Esophagus squamous epithelium (tissue), 4 donors: ENCODE measurements around the gene TAOK1.

Experiments
- POLR2A ChIP-seq, 4 donors: fragments of 450-650 bp; IDR thresholded peaks; one replicate each; pipeline ENCODE4 v1.6.1; 2017; ENCODE audit warnings: antibody characterized with exemption in 4 of 4, mild to moderate bottlenecking in 4 of 4, moderate library complexity in 3 of 4
- TF ChIP-seq, protein P1 (sequence below), 6 experiments: fragments of 450-650 bp in 4 of 6; fragments of 200-600 bp in 2 of 6; sonication (generic) in 2 of 6; IDR thresholded peaks; one replicate each; pipeline ENCODE4 v1.5.1; 2016 to 2019; ENCODE audit warnings: antibody characterized with exemption in 6 of 6, mild to moderate bottlenecking in 4 of 6, moderate library complexity in 4 of 6

DNA sequence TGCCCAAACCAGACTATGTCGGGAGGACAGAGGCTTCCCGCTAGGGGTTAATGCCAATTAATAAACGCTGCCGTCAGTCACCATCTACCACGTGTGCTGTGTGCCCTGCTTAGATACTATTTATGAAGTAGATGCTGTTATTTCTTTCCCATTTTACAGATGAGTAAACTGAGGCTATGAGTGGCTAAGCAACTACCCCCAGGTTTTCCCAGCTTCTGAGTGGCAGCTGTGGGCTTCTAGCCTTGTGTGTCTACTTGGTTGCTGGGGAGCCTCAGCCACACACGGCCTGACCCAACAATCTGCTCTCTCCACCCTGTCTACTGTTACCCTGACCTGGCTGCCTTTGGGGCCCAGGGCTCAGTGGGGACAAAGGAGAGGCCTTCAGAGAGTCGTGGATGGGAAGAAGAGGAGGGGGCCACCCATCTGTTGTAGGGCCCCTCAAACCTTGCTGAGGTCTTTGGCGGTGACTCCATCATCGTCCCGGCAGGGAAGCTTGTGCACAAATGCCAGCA lies 192.1 kb downstream of the TAOK1 start:
- TF ChIP-seq, protein P1, sequence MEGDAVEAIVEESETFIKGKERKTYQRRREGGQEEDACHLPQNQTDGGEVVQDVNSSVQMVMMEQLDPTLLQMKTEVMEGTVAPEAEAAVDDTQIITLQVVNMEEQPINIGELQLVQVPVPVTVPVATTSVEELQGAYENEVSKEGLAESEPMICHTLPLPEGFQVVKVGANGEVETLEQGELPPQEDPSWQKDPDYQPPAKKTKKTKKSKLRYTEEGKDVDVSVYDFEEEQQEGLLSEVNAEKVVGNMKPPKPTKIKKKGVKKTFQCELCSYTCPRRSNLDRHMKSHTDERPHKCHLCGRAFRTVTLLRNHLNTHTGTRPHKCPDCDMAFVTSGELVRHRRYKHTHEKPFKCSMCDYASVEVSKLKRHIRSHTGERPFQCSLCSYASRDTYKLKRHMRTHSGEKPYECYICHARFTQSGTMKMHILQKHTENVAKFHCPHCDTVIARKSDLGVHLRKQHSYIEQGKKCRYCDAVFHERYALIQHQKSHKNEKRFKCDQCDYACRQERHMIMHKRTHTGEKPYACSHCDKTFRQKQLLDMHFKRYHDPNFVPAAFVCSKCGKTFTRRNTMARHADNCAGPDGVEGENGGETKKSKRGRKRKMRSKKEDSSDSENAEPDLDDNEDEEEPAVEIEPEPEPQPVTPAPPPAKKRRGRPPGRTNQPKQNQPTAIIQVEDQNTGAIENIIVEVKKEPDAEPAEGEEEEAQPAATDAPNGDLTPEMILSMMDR (IDR thresholded peaks at IDR 0.05): no peak
- no peak for TF ChIP-seq POLR2A (IDR thresholded peaks at IDR 0.05)
